Fibroblast of villous mesenchyme (primary cell): ENCODE results near the gene PFKFB1. TPM values are rescaled to one million over a fixed set of nuclear protein-coding genes. Genes with fewer than 3 reads are reported as not detected.
A peak's percentile ranks its signal among the peaks of the same experiment; 100 is the strongest.

Source experiments
- DNase-seq: peaks from one replicate; pipeline ENCODE4 v3.0.0-alpha.2; 2010; ENCODE audit warnings: low read depth
- H3K4me3 ChIP-seq: 2 replicates; pipeline ENCODE4 v1.5.1; 2011; ENCODE audit warnings: low read depth, mild to moderate bottlenecking, low read length
- total RNA-seq: library from RNA; depleted of rRNA; stranded (reverse); fragments of >200 nt; gene quantifications from 2 replicates; pipeline ENCODE4 v1.2.3, GENCODE V29; 2012
- TF ChIP-seq, protein P1 (sequence below): IDR thresholded peaks from 2 replicates; pipeline ENCODE4 v1.5.1; 2012; ENCODE audit warnings: low read depth, mild to moderate bottlenecking, low read length; ENCODE audit not compliant: insufficient read depth

PFKFB1 gene
- total RNA-seq, 1 donor = under 0.01 TPM

DNA sequence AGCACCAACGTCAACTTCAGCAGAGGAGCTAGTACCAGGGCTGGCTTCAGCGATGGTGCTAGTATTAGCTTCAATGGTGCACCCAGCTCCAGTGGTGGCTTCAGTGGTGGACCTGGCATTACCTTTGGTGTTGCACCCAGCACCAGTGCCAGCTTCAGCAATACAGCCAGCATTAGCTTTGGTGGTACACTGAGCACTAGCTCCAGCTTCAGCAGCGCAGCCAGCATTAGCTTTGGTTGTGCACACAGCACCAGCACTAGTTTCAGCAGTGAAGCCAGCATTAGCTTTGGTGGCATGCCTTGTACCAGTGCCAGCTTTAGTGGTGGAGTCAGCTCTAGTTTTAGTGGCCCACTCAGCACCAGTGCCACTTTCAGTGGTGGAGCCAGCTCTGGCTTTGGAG is 65.1 kb downstream of the PFKFB1 start:
- TF ChIP-seq, protein P1, sequence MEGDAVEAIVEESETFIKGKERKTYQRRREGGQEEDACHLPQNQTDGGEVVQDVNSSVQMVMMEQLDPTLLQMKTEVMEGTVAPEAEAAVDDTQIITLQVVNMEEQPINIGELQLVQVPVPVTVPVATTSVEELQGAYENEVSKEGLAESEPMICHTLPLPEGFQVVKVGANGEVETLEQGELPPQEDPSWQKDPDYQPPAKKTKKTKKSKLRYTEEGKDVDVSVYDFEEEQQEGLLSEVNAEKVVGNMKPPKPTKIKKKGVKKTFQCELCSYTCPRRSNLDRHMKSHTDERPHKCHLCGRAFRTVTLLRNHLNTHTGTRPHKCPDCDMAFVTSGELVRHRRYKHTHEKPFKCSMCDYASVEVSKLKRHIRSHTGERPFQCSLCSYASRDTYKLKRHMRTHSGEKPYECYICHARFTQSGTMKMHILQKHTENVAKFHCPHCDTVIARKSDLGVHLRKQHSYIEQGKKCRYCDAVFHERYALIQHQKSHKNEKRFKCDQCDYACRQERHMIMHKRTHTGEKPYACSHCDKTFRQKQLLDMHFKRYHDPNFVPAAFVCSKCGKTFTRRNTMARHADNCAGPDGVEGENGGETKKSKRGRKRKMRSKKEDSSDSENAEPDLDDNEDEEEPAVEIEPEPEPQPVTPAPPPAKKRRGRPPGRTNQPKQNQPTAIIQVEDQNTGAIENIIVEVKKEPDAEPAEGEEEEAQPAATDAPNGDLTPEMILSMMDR = no peak
- no peak overlapping the region for H3K4me3 ChIP-seq
- DNase-seq = no peak

DNA sequence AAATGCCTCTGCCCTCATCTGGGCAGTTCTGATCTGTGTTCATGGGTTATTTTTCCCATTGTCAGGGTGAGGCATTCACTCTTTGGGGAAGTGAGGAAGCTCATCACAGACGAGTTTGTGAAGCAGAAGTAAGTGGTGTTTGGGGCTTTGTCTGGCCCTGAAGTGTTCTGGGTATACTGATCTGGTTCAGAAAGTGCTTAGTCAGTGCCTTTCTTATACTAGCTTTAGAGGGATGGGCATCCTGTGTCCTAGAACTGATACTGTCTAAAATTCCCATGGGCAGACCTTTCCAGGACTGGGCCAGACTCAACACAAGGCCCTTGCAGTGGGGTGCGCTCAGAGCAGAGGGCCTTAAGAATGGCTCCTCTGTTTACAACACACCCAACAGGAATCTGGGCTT is 67.0 kb downstream of the PFKFB1 start:
- TF ChIP-seq, protein P1 = no peak
- no peak overlapping the region for H3K4me3 ChIP-seq
- no peak for DNase-seq

DNA sequence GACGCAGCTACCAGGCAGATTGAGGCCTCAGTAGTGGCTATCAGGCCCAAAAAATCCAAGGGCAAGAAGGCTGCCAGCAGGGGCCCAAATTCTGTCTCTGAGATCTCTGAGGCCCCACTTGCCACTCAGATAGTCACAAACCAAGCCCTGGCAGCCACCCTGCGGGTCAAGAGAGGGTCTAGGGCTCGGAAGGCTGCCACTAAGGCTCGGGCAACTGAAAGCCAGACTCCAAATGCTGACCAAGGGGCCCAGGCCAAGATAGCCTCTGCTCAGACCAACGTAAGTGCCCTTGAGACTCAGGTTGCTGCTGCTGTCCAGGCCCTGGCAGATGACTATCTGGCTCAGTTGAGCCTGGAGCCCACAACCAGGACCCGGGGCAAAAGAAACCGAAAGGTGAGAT is 70.6 kb downstream of the PFKFB1 start:
- TF ChIP-seq, protein P1 = no peak
- H3K4me3 ChIP-seq = no peak overlapping the region
- no peak for DNase-seq

DNA sequence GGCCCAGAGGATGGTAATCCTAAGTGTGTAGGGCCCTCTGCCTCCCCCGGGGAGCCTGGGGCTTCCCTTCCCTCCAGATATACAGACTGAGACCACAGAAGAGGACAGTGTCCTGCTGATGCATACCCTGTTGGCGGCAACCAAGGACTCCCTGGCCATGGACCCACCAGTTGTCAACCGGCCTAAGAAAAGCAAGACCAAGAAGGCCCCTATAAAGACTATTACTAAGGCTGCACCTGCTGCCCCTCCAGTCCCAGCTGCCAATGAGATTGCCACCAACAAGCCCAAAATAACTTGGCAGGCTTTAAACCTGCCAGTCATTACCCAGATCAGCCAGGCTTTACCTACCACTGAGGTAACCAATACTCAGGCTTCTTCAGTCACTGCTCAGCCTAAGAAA is 71.4 kb downstream of the PFKFB1 start:
- TF ChIP-seq, protein P1 = no peak
- DNase-seq = no peak
- H3K4me3 ChIP-seq = no peak overlapping the region

DNA sequence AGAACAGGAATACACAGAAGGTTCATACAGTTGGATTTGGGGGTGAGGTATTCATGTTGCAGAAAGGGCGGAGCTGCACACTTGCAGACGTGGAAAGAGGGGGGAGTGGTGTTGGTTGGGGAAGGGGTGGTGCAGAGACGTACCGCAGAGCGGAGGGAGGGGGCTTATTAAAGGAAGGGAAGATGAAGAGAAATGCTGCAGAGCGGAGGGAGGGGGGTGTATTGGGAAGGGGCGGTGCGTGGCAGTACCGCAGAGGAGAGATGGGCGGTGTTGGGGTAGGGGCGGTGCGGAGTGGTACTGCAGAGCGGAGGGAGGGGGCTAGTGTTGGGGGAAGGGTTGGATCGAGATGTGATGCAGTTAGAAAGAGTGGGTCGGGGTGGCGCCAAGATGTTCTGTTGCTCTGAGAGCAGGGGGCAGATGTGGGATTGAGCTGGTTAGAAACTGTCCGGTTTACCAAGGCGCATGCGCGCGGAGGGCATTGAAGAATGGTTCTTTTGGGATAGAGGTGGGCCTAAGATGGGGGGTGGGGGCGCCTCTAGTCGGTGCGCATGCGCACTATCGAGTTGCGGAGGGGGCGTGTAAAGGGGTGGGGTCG is 72.5 kb downstream of the PFKFB1 start:
- peak; percentile 59 for DNase-seq
- peak overlapping the region; percentile 69 for H3K4me3 ChIP-seq
- TF ChIP-seq, protein P1 = no peak

DNA sequence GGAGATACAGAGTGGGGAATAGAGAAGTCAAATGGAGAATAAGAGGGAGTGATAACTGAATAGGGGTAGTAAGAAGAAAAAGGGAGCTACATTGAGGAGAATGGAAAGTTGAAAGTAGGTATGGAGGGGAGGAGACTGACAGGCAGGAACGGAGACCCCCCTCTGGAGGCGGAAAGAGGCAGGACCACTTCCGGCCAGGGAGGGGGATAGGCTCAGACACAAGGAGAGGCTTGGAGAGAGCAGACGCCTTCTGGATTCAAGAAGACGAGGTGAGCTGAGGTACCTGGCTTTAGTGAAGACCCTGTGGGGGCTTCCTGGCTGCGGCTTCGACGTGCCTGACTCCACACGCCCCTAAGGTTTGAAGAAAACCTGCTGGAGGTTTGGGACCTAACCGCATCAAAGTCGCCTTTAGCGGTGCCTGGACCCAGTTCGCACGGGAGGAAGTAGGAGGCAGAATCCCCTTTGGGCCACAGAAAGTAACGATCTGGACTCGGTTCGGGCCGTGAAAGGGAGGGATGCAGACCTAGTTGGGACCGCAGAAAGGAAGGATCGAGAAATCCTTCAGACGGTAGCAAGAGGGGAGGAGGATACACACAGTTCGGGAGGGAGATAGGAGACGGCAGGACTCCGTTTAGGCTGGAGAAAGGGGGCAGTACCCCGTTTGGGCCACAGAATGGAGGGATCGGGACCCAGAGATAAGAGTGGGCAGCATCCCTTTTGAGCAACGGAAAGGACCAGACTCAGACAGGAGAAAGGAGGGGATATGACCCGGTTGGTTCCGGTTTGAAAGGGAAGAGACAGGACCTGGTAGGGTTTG is 73.2 kb downstream of the PFKFB1 start, which contains the start of gene TRO:
TRO (plus strand) TSS at position 215 of the 817 bp plus-strand sequence. CDS start 1,423 bp downstream, outside the sequence.
- TF ChIP-seq, protein P1 = peak; percentile 7
- DNase-seq = no peak

More for the DNA sequence above, 73.2 kb downstream of the PFKFB1 start, which contains the start of gene TRO:
- H3K4me3 ChIP-seq = peak within 1 kb of the TSS; percentile 69
